CD14-positive monocyte (primary cell): ENCODE results near the gene PDXP. TPM values are rescaled to one million over a fixed set of nuclear protein-coding genes. Genes with fewer than 3 reads are reported as not detected.
A peak's percentile ranks its signal among the peaks of the same experiment; 100 is the strongest.
"Not testable (repeated sequence)": the region's sequence is repeated elsewhere in the genome, so short reads cannot be mapped to it uniquely, and the experiment has no call there.

Source experiments
- DNase-seq, 3 donors: peaks; one replicate each; pipeline ENCODE4 v3.0.0-alpha.2; 2011 to 2022
- H2AFZ ChIP-seq: 2 replicates; pipeline ENCODE4 v1.6.0; 2012; ENCODE audit warnings: mild to moderate bottlenecking, low read depth, low read length, inconsistent platforms; ENCODE audit not compliant: insufficient read depth, poor library complexity, severe bottlenecking
- H3K27ac ChIP-seq, 2 donors: 1 replicate in 1 of 2; 2 replicates in 1 of 2; pipeline ENCODE4 v1.5.1; 2012 to 2013; ENCODE audit warnings: low read length in 2 of 2, control low read depth in 1 of 2, inconsistent platforms in 1 of 2, low read depth in 1 of 2, mild to moderate bottlenecking in 1 of 2
- H3K27me3 ChIP-seq, 2 donors: one replicate each; pipeline versions ENCODE4 v1.6.0 to v1.6.1; 2011 to 2013; ENCODE audit warnings: low read length in 2 of 2; ENCODE audit not compliant: control insufficient read depth in 2 of 2, insufficient read depth in 2 of 2
- H3K36me3 ChIP-seq, 2 donors: replicated peaks in 1 of 2; 1 replicate in 1 of 2; 2 replicates in 1 of 2; pipeline versions ENCODE4 v1.5.1 to v1.6.1; 2012 to 2013; ENCODE audit warnings: low read length in 2 of 2, control low read depth in 1 of 2, inconsistent platforms in 1 of 2, mild to moderate bottlenecking in 1 of 2; ENCODE audit not compliant: insufficient read depth in 2 of 2, control insufficient read depth in 1 of 2
- H3K4me1 ChIP-seq, 2 donors: 1 replicate in 1 of 2; 2 replicates in 1 of 2; pipeline versions ENCODE4 v1.5.1 to v1.6.1; 2012 to 2013; ENCODE audit warnings: low read length in 2 of 2, control low read depth in 1 of 2, inconsistent platforms in 1 of 2, mild to moderate bottlenecking in 1 of 2, moderate library complexity in 1 of 2; ENCODE audit not compliant: insufficient read depth in 2 of 2, control insufficient read depth in 1 of 2
- H3K4me2 ChIP-seq: replicated peaks from 2 replicates; pipeline ENCODE3; 2012; ENCODE audit warnings: low read length, moderate library complexity, mild to moderate bottlenecking; ENCODE audit not compliant: poor library complexity, severe bottlenecking; ENCODE audit errors: extremely low read depth
- H3K4me3 ChIP-seq, 3 experiments: fragments of 200-600 bp in 1 of 3; sonication (generic) in 1 of 3; replicated peaks in 1 of 3; 1 replicate in 2 of 3; 2 replicates in 1 of 3; pipeline ENCODE4 v1.5.1; 2011 to 2013; ENCODE audit warnings: low read length in 3 of 3, mild to moderate bottlenecking in 3 of 3, control low read depth in 2 of 3, low read depth in 2 of 3, inconsistent platforms in 1 of 3, moderate library complexity in 1 of 3
- H3K79me2 ChIP-seq: 2 replicates; pipeline ENCODE4 v1.6.0; 2012; ENCODE audit warnings: mild to moderate bottlenecking, control low read depth, inconsistent platforms, low read length, moderate library complexity; ENCODE audit not compliant: insufficient read depth
- H3K9ac ChIP-seq: 2 replicates; pipeline ENCODE4 v1.6.0; 2017; ENCODE audit warnings: low read length, mild to moderate bottlenecking; ENCODE audit not compliant: insufficient read depth, poor library complexity, severe bottlenecking
- H3K9me3 ChIP-seq, 2 donors: replicated peaks in 1 of 2; 1 replicate in 1 of 2; 2 replicates in 1 of 2; pipeline versions ENCODE4 v1.5.1 to v1.6.1; 2012 to 2013; ENCODE audit warnings: low read length in 2 of 2, control low read depth in 1 of 2; ENCODE audit not compliant: control insufficient read depth in 1 of 2, insufficient read depth in 1 of 2
- H4K20me1 ChIP-seq: 2 replicates; pipeline ENCODE4 v1.6.0; 2012; ENCODE audit warnings: mild to moderate bottlenecking, low read length, control low read depth, moderate library complexity; ENCODE audit not compliant: insufficient read depth
- H3K27ac Mint-ChIP-seq, 7 donors: one replicate each; pipeline ENCODE4 v1.8.0; 2020; ENCODE audit warnings: mild to moderate bottlenecking in 7 of 7, mixed read lengths in 7 of 7, moderate library complexity in 6 of 7, inconsistent platforms in 2 of 7
- H3K27me3 Mint-ChIP-seq, 3 donors: one replicate each; pipeline ENCODE4 v1.8.0; 2021 to 2022; ENCODE audit warnings: low read depth in 3 of 3, mild to moderate bottlenecking in 3 of 3, mixed read lengths in 3 of 3, moderate library complexity in 3 of 3, inconsistent platforms in 1 of 3
- H3K36me3 Mint-ChIP-seq, 2 donors: one replicate each; pipeline ENCODE4 v1.8.0; 2020; ENCODE audit warnings: mixed read lengths in 2 of 2, inconsistent platforms in 1 of 2, mild to moderate bottlenecking in 1 of 2
- H3K4me1 Mint-ChIP-seq: one replicate; pipeline ENCODE4 v1.8.0; 2020; ENCODE audit warnings: mild to moderate bottlenecking, mixed read lengths
- H3K4me3 Mint-ChIP-seq, 2 donors: one replicate each; pipeline ENCODE4 v1.8.0; 2020; ENCODE audit warnings: mild to moderate bottlenecking in 2 of 2, mixed read lengths in 2 of 2, moderate library complexity in 1 of 2
- H3K9me3 Mint-ChIP-seq, 7 donors: one replicate each; pipeline ENCODE4 v1.8.0; 2020 to 2022; ENCODE audit warnings: mixed read lengths in 7 of 7, mild to moderate bottlenecking in 6 of 7, moderate library complexity in 6 of 7, inconsistent platforms in 2 of 7
- WGBS: methylation state at CpG from one replicate; pipeline ENCODE4 v1.1.5; 2013; ENCODE audit warnings: missing lambda C conversion rate; ENCODE audit not compliant: insufficient coverage; 5-methylcytosine and 5-hydroxymethylcytosine counted together
- intact Hi-C, 2 donors: fragments of 100-400 bp; cut with micrococcal nuclease; formaldehyde crosslinking; loops; one replicate each; pipeline versions ENCODE4 v1.15.0 to v1.15.1; 2023
- polyA plus RNA-seq, 3 donors: library from polyadenylated mRNA; depleted of rRNA in 1 of 3; unstranded in 2 of 3; stranded (reverse) in 1 of 3; fragments of 300-500 nt in 2 of 3; fragments of >200 nt in 1 of 3; fragmentation: Illumina TruSeq in 2 of 3; gene quantifications; 1 replicate in 2 of 3; 2 replicates in 1 of 3; pipeline ENCODE4 v1.2.3, GENCODE V29; 2012 to 2021
- TF ChIP-seq, protein P1 (sequence below): fragments of 200-600 bp; IDR thresholded peaks from one replicate; pipeline ENCODE4 v1.8.0; 2022; ENCODE audit warnings: antibody characterized with exemption, mild to moderate bottlenecking

The PDXP gene
- polyA plus RNA-seq, 3 donors = 1.0 to 4.7 (median 4.3) TPM

DNA sequence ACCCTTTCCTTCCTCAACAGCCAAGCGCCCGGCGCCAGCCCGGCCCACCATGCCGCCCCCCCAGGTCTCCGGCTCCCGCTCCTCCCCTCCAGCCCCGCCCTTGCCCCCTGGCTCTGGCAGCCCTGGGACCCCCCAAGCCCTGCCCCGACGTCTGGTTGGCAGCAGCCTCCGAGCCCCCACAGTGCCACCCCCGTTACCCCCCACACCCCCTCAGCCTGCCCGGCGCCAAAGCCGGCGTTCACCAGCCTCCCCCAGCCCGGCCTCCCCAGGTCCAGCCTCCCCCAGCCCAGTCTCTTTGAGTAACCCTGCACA is 3.3 kb upstream of the PDXP start:
- Histone ChIP-seq H4K20me1 (peaks cover 81% of the 10 kb centered on the region), H3K27me3 (no peaks in the 10 kb centered on the region), H3K4me1 (peaks cover 21 to 27% of the 10 kb centered on the region in 2 donors), H3K27ac (no peak overlapping the region), H3K4me3 (no peak overlapping the region), H3K79me2 (peaks cover 12% of the 10 kb centered on the region), H3K4me2 (no peak overlapping the region), H3K9ac (no peak overlapping the region), H2AFZ (no peak overlapping the region), H3K36me3 (peaks cover 43 to 56% of the 10 kb centered on the region in 2 donors), H3K9me3 (no peaks in the 10 kb centered on the region)
- Mint-ChIP-seq H3K36me3 (peaks cover 43 to 52% of the 10 kb centered on the region in 2 donors), H3K4me3 (no peak overlapping the region), H3K27ac (no peak overlapping the region), H3K27me3 (no peaks in the 10 kb centered on the region), H3K4me1 (peaks cover 22% of the 10 kb centered on the region), H3K9me3 (peaks cover 0 to 2% (median 0%) of the 10 kb centered on the region in 7 donors)
- TF ChIP-seq, protein P1, sequence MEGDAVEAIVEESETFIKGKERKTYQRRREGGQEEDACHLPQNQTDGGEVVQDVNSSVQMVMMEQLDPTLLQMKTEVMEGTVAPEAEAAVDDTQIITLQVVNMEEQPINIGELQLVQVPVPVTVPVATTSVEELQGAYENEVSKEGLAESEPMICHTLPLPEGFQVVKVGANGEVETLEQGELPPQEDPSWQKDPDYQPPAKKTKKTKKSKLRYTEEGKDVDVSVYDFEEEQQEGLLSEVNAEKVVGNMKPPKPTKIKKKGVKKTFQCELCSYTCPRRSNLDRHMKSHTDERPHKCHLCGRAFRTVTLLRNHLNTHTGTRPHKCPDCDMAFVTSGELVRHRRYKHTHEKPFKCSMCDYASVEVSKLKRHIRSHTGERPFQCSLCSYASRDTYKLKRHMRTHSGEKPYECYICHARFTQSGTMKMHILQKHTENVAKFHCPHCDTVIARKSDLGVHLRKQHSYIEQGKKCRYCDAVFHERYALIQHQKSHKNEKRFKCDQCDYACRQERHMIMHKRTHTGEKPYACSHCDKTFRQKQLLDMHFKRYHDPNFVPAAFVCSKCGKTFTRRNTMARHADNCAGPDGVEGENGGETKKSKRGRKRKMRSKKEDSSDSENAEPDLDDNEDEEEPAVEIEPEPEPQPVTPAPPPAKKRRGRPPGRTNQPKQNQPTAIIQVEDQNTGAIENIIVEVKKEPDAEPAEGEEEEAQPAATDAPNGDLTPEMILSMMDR = no peak
- WGBS = 92% methylated on average over 11 of the region's 17 CpGs
- intact Hi-C loops = no loop called here
- DNase-seq = no peak

DNA sequence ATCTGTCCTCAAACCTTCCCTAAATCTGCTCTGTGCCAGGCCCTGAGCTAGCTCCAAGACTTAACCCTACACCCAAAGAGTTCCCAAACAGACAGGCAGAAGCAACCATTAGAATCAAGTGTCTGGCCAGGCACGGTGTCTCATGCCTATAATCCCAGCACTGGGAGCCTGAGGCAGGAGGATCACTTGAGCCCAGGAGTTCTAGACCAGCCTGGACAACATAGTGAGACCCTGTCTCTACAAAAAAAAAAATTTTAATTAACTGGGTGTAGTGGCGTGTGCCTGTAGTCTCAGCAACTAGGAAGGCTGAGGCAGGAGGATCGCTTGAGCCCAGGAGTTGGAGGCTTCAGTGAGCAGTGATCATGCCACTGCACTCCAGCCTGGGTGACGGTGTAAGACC is 1.9 kb upstream of the PDXP start:
- H2AFZ ChIP-seq, H3K27me3 Mint-ChIP-seq, H3K9me3 ChIP-seq, DNase-seq, intact Hi-C loops, H3K27me3 ChIP-seq, H3K9ac ChIP-seq, H3K4me3 Mint-ChIP-seq, H3K9me3 Mint-ChIP-seq, H3K4me2 ChIP-seq, H3K4me3 ChIP-seq: not testable (repeated sequence)
- H3K79me2 ChIP-seq = peaks cover 26% of the 10 kb centered on the region
- Mint-ChIP-seq H3K36me3 (peaks cover 31 to 39% of the 10 kb centered on the region in 2 donors), H3K27ac (peak overlapping the region in 5 of 7 donors; percentile 33 to 84 (median 69)), H3K4me1 (peaks cover 36% of the 10 kb centered on the region)
- H3K27ac ChIP-seq = peak overlapping the region; percentile 14 to 36
- peaks cover 29 to 42% of the 10 kb centered on the region in 2 donors for H3K36me3 ChIP-seq
- 100% methylated on average over 2 of the region's 4 CpGs for WGBS
- peaks cover 35 to 41% of the 10 kb centered on the region in 2 donors for H3K4me1 ChIP-seq
- peaks cover 71% of the 10 kb centered on the region for H4K20me1 ChIP-seq
